ENCODE measurements around the gene GFOD2.
A peak's percentile ranks its signal among the peaks of the same experiment; 100 is the strongest.

GFOD2 gene

DNA sequence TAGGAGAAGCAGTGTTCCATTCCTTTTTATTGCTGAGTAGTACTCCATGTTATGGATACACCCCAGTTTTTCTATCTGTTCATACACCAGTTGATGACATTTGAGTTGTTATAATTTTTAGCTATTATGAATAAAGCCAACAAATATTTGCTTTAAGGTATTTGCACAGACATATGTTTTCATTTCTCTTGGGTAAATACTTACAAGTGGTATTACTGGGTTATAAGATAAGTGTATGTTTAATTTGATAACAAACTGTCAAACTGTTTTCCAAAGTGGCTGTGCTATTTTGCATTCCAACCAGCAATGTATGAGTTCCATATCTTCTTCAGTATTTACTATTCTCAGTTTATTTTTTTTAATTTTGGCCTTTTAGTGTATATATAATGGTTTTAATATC lies 27.7 kb upstream of the GFOD2 start:
- H3K9ac ChIP-seq (ENCODE audit: low read length): no peak overlapping the region
- H3K4me2 ChIP-seq (ENCODE audit: low read length): no peak overlapping the region
- no peak overlapping the region for H2AK5ac ChIP-seq (ENCODE audit: low read length)
- peaks cover 22 to 23% of the 10 kb centered on the region in 2 experiments for H3K36me3 ChIP-seq (ENCODE audit: control insufficient read depth in 1 of 2, insufficient read depth in 2 of 2, low read length in 2 of 2)
- no peak overlapping the region for H3K4me3 ChIP-seq (ENCODE audit: low read depth, low read length)
- no peak overlapping the region for H3K14ac ChIP-seq (ENCODE audit: low read length)
- no peak overlapping the region for H2BK120ac ChIP-seq (ENCODE audit: insufficient read depth, low read length, poor library complexity)
- H2BK5ac ChIP-seq (ENCODE audit: low read depth, low read length, poor library complexity): no peak overlapping the region
- H3K27me3 ChIP-seq (ENCODE audit: insufficient read depth, low read length): no peaks in the 10 kb centered on the region
- no peak overlapping the region for H3K18ac ChIP-seq (ENCODE audit: low read length)
- H4K91ac ChIP-seq (ENCODE audit: low read depth, low read length): no peak overlapping the region
- no peaks in the 10 kb centered on the region for H3K79me1 ChIP-seq (ENCODE audit: low read length)
- no peaks in the 10 kb centered on the region for H3K79me2 ChIP-seq (ENCODE audit: control insufficient read depth, insufficient read depth, low read length, poor library complexity)
- no peaks in the 10 kb centered on the region for H3K4me1 ChIP-seq (ENCODE audit: control insufficient read depth in 1 of 2, insufficient read depth in 2 of 2, low read length in 2 of 2)
- H3K27ac ChIP-seq (ENCODE audit: low read depth, low read length): no peak overlapping the region
- H3K4ac ChIP-seq (ENCODE audit: low read depth, low read length): no peak overlapping the region
- H2AFZ ChIP-seq (ENCODE audit: insufficient read depth, low read length, poor library complexity): no peak overlapping the region
- H3K23ac ChIP-seq (ENCODE audit: low read length): no peak overlapping the region
- H4K12ac ChIP-seq (ENCODE audit: low read depth, low read length): no peak overlapping the region
- no peak overlapping the region for H2BK12ac ChIP-seq (ENCODE audit: low read length)
- no peak for DNase-seq
- H4K8ac ChIP-seq (ENCODE audit: low read depth, low read length): no peak overlapping the region
- H3K9me3 ChIP-seq (ENCODE audit: insufficient read depth, low read depth, low read length): peaks cover 2% of the 10 kb centered on the region

DNA sequence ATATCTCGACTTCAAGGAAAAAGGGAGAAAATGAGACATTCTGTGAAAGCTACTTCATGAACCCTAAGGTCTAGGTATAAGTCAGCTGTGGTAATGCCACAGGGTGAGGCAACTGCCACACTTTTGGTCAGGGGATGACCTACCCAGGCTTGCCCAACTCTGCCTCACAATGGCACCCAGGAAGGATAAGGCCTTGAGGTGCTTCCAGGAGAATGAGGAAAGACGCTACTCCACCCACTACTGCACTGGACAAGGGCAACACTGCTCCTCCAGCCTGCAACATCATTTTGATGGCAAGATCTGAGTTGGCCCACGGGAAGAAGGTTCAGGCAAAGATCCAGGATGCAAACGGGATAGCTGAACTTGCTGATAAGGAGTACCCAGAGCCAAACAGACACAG lies 22.0 kb upstream of the GFOD2 start:
- Histone ChIP-seq H3K18ac (ENCODE audit: low read length) (no peak overlapping the region), H3K27ac (ENCODE audit: low read depth, low read length) (no peak overlapping the region), H2AK5ac (ENCODE audit: low read length) (no peak overlapping the region), H3K36me3 (ENCODE audit: control insufficient read depth in 1 of 2, insufficient read depth in 2 of 2, low read length in 2 of 2) (peaks cover 34 to 49% of the 10 kb centered on the region in 2 experiments), H3K79me1 (ENCODE audit: low read length) (no peaks in the 10 kb centered on the region), H2AFZ (ENCODE audit: insufficient read depth, low read length, poor library complexity) (no peak overlapping the region), H4K91ac (ENCODE audit: low read depth, low read length) (no peak overlapping the region), H2BK120ac (ENCODE audit: insufficient read depth, low read length, poor library complexity) (no peak overlapping the region), H3K4ac (ENCODE audit: low read depth, low read length) (no peak overlapping the region), H3K4me1 (ENCODE audit: control insufficient read depth in 1 of 2, insufficient read depth in 2 of 2, low read length in 2 of 2) (no peaks in the 10 kb centered on the region), H3K4me3 (ENCODE audit: low read depth, low read length) (no peak overlapping the region), H4K8ac (ENCODE audit: low read depth, low read length) (no peak overlapping the region), H3K27me3 (ENCODE audit: insufficient read depth, low read length) (no peaks in the 10 kb centered on the region), H3K79me2 (ENCODE audit: control insufficient read depth, insufficient read depth, low read length, poor library complexity) (no peaks in the 10 kb centered on the region), H3K4me2 (ENCODE audit: low read length) (no peak overlapping the region), H3K9ac (ENCODE audit: low read length) (no peak overlapping the region), H4K12ac (ENCODE audit: low read depth, low read length) (no peak overlapping the region), H3K23ac (ENCODE audit: low read length) (no peak overlapping the region), H3K14ac (ENCODE audit: low read length) (no peak overlapping the region), H2BK12ac (ENCODE audit: low read length) (no peak overlapping the region), H2BK5ac (ENCODE audit: low read depth, low read length, poor library complexity) (no peak overlapping the region), H3K9me3 (ENCODE audit: insufficient read depth, low read depth, low read length) (no peaks in the 10 kb centered on the region)
- WGBS (ENCODE audit: extremely low coverage, insufficient coverage, insufficient read length): no CpG with 5 or more reads among the region's 4 CpGs
- DNase-seq: no peak

DNA sequence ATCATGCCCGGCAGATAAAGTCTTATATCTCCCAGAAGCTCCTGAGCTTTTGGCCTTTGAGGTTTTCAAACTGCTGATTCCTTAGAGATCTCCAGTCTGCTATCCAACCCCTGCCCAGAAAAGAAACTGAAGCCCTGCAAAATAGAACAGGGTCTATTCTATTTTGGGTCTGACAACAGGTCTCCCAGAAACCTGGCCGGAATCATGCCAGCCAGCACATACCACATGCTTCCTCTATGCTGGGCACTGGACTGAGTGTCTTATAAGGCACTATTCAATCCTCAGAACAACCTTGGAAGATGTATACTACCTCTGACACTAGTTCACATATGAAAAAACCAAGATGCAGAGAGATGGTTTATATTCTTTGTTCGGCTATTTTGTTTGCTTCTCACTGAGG lies 21.3 kb upstream of the GFOD2 start:
- no CpG with 5 or more reads among the region's 3 CpGs for WGBS (ENCODE audit: extremely low coverage, insufficient coverage, insufficient read length)

DNA sequence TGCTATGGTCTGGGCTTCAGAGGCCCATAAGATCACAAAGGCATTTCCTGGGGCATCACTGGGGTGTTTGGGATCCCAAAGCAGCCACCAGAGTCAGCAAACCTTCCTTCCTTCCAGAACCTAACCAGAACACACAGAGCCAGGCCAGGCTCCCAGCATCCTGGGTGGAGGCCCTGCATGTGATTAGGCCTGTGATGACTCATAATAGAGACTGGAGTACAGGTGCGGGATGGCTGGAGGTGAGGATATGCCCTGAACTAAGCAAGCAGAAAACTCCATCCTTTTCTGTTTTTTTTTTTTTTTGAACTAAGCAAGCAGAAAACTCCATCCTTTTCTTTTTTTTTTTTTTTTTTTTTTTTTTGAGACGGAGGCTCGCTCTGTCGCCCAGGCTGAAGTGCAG lies 17.7 kb upstream of the GFOD2 start:
- Histone ChIP-seq H4K8ac (ENCODE audit: low read depth, low read length) (no peak overlapping the region), H2AK5ac (ENCODE audit: low read length) (no peak overlapping the region), H3K4me3 (ENCODE audit: low read depth, low read length) (no peak overlapping the region), H2AFZ (ENCODE audit: insufficient read depth, low read length, poor library complexity) (no peak overlapping the region), H4K12ac (ENCODE audit: low read depth, low read length) (no peak overlapping the region), H3K79me2 (ENCODE audit: control insufficient read depth, insufficient read depth, low read length, poor library complexity) (no peaks in the 10 kb centered on the region), H3K14ac (ENCODE audit: low read length) (no peak overlapping the region), H3K23ac (ENCODE audit: low read length) (no peak overlapping the region), H3K4me2 (ENCODE audit: low read length) (no peak overlapping the region), H3K4me1 (ENCODE audit: control insufficient read depth in 1 of 2, insufficient read depth in 2 of 2, low read length in 2 of 2) (no peaks in the 10 kb centered on the region), H3K4ac (ENCODE audit: low read depth, low read length) (no peak overlapping the region), H3K79me1 (ENCODE audit: low read length) (no peaks in the 10 kb centered on the region), H3K9ac (ENCODE audit: low read length) (no peak overlapping the region), H3K27me3 (ENCODE audit: insufficient read depth, low read length) (no peaks in the 10 kb centered on the region), H3K36me3 (ENCODE audit: control insufficient read depth in 1 of 2, insufficient read depth in 2 of 2, low read length in 2 of 2) (peaks cover 28 to 46% of the 10 kb centered on the region in 2 experiments), H4K91ac (ENCODE audit: low read depth, low read length) (no peak overlapping the region), H2BK120ac (ENCODE audit: insufficient read depth, low read length, poor library complexity) (no peak overlapping the region), H3K27ac (ENCODE audit: low read depth, low read length) (no peak overlapping the region), H2BK12ac (ENCODE audit: low read length) (no peak overlapping the region), H3K9me3 (ENCODE audit: insufficient read depth, low read depth, low read length) (peaks cover 4% of the 10 kb centered on the region), H2BK5ac (ENCODE audit: low read depth, low read length, poor library complexity) (no peak overlapping the region), H3K18ac (ENCODE audit: low read length) (no peak overlapping the region)
- no CpG with 5 or more reads among the region's 4 CpGs for WGBS (ENCODE audit: extremely low coverage, insufficient coverage, insufficient read length)
- DNase-seq: peak in 1 of 2 donors; percentile 37

More for the DNA sequence above, 21.3 kb upstream of the GFOD2 start:
- Histone ChIP-seq H2AFZ (ENCODE audit: insufficient read depth, low read length, poor library complexity) (no peak overlapping the region), H4K8ac (ENCODE audit: low read depth, low read length) (no peak overlapping the region), H3K4me2 (ENCODE audit: low read length) (no peak overlapping the region), H3K27ac (ENCODE audit: low read depth, low read length) (no peak overlapping the region), H3K4me3 (ENCODE audit: low read depth, low read length) (no peak overlapping the region), H4K12ac (ENCODE audit: low read depth, low read length) (no peak overlapping the region), H3K9me3 (ENCODE audit: insufficient read depth, low read depth, low read length) (no peaks in the 10 kb centered on the region), H3K9ac (ENCODE audit: low read length) (no peak overlapping the region), H3K14ac (ENCODE audit: low read length) (no peak overlapping the region), H2AK5ac (ENCODE audit: low read length) (no peak overlapping the region), H3K36me3 (ENCODE audit: control insufficient read depth in 1 of 2, insufficient read depth in 2 of 2, low read length in 2 of 2) (peaks cover 34 to 51% of the 10 kb centered on the region in 2 experiments), H3K18ac (ENCODE audit: low read length) (no peak overlapping the region), H3K79me2 (ENCODE audit: control insufficient read depth, insufficient read depth, low read length, poor library complexity) (no peaks in the 10 kb centered on the region), H2BK12ac (ENCODE audit: low read length) (no peak overlapping the region), H3K23ac (ENCODE audit: low read length) (no peak overlapping the region), H4K91ac (ENCODE audit: low read depth, low read length) (no peak overlapping the region), H3K4me1 (ENCODE audit: control insufficient read depth in 1 of 2, insufficient read depth in 2 of 2, low read length in 2 of 2) (no peaks in the 10 kb centered on the region), H2BK5ac (ENCODE audit: low read depth, low read length, poor library complexity) (no peak overlapping the region), H3K79me1 (ENCODE audit: low read length) (no peaks in the 10 kb centered on the region), H2BK120ac (ENCODE audit: insufficient read depth, low read length, poor library complexity) (no peak overlapping the region), H3K4ac (ENCODE audit: low read depth, low read length) (no peak overlapping the region), H3K27me3 (ENCODE audit: insufficient read depth, low read length) (no peaks in the 10 kb centered on the region)
- DNase-seq: no peak
